Uterus (tissue), 2 donors: ENCODE results near the gene HSPB9.

Experiments used
- POLR2A ChIP-seq, 2 donors: fragments of 450-650 bp; IDR thresholded peaks; one replicate each; pipeline ENCODE4 v1.6.1; 2016; ENCODE audit warnings: antibody characterized with exemption in 2 of 2, mild to moderate bottlenecking in 1 of 2, moderate library complexity in 1 of 2
- TF ChIP-seq, protein P1 (sequence below), 4 experiments: fragments of 200-600 bp in 2 of 4; fragments of 450-650 bp in 2 of 4; sonication (generic) in 2 of 4; IDR thresholded peaks; one replicate each; pipeline ENCODE4 v1.5.1; 2016 to 2019; ENCODE audit warnings: antibody characterized with exemption in 4 of 4, mild to moderate bottlenecking in 2 of 4, moderate library complexity in 1 of 4

DNA sequence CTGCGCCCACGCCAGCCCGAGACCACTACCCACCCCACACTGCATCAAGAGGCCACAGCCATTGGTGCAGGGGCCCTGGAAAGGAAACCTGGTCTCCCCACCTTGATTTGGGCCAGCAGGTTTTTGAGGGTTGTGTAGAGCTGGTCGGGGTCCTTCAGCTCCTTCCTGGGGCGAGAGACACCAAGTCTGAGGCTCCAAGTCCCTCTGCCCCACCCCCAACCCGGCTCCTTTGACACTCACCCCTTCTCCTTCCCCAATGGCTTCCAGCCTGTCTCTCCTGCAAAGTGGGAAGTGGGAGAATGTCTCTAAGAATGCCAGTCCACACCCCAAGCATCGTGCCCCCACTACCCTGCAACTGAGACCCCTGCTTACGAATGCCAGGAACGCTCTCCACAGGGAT lies 8.5 kb upstream of the HSPB9 start:
- TF ChIP-seq, protein P1, sequence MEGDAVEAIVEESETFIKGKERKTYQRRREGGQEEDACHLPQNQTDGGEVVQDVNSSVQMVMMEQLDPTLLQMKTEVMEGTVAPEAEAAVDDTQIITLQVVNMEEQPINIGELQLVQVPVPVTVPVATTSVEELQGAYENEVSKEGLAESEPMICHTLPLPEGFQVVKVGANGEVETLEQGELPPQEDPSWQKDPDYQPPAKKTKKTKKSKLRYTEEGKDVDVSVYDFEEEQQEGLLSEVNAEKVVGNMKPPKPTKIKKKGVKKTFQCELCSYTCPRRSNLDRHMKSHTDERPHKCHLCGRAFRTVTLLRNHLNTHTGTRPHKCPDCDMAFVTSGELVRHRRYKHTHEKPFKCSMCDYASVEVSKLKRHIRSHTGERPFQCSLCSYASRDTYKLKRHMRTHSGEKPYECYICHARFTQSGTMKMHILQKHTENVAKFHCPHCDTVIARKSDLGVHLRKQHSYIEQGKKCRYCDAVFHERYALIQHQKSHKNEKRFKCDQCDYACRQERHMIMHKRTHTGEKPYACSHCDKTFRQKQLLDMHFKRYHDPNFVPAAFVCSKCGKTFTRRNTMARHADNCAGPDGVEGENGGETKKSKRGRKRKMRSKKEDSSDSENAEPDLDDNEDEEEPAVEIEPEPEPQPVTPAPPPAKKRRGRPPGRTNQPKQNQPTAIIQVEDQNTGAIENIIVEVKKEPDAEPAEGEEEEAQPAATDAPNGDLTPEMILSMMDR (IDR thresholded peaks at IDR 0.05): no peak
- no peak for TF ChIP-seq POLR2A (IDR thresholded peaks at IDR 0.05)
